CD4-positive, alpha-beta T cell treated with Interleukin-21 for 1 hour (primary cell): Measurements from ENCODE around the gene EVPL.
A peak's percentile ranks its signal among the peaks of the same experiment; 100 is the strongest.
"Not testable (repeated sequence)": the region's sequence is repeated elsewhere in the genome, so short reads cannot be mapped to it uniquely, and the experiment has no call there.

ENCODE experiments used
- DNase-seq: peaks from one replicate; pipeline ENCODE4 v3.0.0-alpha.2; 2020

Gene EVPL

DNA sequence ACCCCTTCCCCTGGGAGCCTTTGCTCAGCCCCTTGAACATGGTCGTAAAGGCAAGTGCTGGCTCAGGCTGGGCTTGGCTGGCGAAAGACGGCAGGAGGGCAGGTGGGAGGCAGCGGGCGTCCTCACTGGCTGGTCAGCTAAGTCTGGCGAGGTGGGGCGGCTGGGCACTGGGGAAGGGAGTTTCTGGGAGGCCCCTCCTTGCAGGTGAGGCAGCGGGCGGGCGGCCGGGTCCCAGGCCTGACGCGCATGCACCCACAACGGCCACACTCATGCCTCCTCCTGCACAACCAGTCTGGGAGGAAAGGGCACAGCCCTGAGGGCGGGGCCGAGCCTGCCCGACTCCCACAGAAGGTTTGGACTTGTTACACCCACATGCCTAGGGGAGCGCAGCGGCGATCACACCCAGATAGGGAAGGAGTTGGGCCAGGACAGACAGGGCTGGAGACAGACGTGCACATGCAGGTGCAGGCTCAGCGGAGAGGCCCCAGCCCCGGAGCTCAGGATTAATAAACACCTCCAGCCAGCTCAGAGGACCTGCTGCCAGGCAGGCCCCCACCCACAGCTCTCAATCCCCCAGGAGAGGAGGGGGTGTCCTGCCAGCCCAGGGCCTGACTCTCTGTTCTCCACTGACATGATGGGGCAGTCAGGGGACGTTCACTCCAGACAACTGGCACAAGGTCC is at the start of gene EVPL:
EVPL (minus strand) TSS at position 148 of the 681 bp plus-strand sequence; CDS start at position 40, 108 bp downstream.
- DNase-seq, result no peak

DNA sequence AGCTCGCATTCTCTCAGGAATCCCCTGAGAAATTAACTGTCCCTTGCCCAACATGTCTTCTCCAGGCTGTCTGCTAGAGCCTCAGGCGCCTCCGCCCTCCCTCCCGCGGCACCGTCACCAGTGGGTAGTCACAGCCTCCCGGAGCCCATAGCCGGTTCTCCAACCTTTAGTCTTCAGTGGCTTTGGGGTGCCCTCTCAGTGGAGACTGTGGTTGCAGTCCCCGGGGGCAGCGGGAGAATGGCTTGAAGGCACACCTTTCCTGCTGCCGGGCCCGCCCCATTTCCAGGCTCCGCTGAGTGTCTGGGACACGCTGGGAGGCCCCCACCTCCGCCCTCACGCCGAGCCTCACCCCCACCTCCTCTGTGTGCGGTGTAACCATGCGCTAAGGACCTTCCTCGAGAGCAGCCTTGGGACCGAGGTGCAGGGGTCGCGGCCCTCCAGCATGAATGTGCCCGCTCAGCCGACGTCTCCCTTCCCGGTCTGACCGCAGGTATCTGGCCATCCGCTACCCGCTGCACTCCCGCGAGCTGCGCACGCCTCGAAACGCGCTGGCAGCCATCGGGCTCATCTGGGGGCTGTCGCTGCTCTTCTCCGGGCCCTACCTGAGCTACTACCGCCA is 49.1 kb upstream of the EVPL start:
- no peak for DNase-seq

DNA sequence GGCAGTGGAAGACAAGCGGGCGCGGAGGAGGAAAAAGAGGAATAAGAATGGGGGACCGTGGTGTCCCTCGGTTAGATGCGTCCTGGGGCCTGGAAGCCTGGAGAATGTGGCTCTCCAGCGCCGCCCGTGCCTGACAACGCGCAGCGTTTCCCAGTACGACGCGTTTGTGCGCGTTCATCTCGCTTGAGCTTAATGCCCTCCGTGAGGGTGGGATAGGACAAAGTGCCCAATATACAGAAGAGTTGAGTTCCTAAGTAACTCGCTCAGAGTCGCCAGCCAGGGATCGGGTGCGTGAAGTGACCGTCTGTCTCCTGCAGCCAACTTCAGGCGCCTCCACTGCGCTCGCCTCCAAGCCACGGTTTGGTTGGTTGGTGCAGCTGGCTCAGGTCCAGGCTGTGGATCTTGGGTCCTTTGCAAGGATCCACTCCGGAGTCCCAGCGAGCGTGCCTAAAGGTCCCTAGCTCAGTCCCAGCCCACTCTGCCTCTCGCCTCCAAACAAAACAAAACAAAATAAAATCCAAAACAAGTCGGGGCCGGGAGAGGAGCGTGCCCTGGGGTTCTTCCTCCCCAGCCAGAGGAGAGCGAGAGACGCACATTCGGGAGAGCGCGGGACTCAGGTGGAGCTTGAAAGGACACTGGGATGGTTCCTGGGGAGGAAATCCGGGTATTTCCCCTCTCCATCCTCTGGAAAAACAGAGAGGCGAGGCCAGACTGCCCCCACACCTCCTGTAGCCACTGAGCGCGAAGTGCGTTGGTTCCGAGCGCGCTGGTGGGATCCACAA is 48.4 kb upstream of the EVPL start:
- no peak for DNase-seq

DNA sequence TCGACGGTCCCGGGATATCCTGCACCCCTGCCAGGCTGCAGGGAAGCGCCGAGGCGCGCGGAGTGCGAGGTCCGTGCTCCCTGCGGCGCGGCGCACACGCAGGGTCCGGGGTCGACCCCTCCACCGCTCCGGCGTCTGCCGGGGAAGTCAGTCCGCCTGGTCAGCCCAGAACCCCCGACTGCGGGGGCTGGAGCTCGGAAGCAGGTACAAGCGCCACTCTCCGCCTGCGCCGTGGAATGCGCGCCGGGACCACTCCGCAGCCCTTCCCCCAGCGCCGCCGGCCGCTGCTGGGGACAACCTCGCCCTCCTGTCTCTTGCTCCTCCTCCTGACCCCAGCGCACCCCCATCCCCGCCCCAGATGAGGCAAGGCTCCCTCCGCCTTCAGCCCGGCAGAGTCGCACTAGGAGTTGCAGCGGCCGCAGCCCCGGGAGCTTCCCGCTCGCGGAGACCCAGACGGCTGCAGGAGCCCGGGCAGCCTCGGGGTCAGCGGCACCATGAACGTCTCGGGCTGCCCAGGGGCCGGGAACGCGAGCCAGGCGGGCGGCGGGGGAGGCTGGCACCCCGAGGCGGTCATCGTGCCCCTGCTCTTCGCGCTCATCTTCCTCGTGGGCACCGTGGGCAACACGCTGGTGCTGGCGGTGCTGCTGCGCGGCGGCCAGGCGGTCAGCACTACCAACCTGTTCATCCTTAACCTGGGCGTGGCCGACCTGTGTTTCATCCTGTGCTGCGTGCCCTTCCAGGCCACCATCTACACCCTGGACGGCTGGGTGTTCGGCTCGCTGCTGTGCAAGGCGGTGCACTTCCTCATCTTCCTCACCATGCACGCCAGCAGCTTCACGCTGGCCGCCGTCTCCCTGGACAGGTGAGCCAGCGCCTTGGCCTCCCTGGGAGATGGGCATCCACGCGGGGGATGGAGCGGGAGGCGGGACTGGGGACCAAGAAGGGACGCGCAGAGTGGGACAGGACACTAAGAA is 47.6 kb upstream of the EVPL start, which contains the start of gene GALR2:
GALR2 (plus strand) TSS at position 392 of the 974 bp plus-strand sequence; CDS start at position 495, 103 bp downstream.
- DNase-seq, result no peak

DNA sequence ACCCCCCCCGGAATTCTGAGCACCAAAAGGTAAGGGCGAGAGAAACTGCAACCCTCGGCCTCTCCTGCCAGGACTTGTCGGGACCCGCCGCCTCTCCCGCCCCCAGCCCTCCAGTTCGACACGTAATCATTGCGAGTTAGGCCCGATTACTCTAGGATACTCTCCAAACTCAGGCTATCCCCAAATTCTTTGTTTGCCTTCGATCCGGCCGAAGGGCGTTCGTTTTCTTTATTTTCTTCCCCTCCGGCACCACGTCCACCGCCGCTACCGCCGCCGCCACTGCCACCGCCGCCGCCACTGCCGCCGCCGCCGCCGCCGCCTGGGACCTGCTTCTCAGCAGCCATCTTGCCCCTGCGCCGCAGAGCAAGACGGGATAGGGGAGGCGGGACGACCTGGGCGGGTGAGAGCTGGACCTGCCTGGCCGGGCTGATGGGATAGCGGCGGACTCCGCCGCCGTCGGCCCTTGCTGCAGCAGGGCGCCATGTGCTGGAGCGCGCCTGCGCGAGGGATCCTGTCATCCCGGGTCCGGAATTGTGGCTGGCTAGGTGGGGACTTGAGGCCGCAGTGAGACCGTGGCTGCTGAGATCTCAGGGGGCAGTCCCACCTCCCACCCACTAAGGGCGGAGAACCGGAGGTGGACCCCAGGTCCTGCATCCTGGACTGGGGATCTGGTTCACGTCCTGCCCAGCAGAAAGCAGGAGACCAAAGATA is 45.2 kb upstream of the EVPL start, which contains the start of gene SRP68:
SRP68 (minus strand) TSS at position 370 of the 711 bp plus-strand sequence; CDS start at position 344, 26 bp downstream.
- DNase-seq, result peak; percentile 88

DNA sequence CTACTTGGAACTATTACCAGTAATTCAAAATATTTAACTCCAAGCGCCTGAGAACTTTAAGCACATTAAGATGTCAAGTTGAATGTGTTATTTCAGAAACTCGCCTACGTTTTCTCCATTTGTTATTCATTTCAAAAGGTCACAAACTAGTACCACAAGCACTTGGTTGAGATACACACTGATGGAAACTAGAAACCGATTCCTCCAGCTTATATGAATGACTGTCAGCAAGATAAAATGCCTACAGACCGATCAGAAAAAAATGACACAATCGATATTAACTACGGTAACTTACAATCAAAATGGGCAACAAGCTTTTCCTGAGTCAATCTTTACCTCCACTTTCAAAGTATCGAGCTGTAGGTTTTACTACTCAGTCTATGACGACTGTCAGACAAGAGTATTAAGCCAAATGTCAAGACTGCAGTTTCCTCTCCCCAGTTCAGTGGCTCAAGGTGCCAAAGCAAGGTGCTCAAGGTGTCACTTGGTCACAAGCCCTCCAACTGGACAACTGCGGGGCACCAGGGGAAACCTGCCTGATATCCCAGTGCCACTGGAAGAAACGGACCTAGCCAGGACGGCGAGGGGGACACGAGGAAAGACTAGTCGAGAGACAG is 44.5 kb upstream of the EVPL start:
- no peak for DNase-seq

DNA sequence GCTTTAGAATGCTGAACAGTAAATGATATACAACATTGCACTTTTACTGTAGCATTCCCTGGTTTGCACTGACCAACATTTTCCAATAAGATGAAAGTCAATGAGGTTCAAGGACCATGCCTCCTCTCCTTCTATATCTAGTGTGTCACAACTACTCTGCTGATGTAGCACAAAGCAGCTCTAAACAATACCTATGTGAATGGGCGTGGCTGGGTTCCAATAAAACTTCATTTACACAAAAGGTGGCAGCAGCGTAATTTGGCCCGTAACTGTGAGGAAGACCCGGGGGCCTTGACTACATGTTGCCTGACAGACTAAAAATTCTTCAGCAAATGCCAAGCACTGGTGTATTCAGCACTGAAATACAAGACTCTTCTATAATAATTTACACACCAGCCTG is 38.7 kb upstream of the EVPL start:
- no peak for DNase-seq

DNA sequence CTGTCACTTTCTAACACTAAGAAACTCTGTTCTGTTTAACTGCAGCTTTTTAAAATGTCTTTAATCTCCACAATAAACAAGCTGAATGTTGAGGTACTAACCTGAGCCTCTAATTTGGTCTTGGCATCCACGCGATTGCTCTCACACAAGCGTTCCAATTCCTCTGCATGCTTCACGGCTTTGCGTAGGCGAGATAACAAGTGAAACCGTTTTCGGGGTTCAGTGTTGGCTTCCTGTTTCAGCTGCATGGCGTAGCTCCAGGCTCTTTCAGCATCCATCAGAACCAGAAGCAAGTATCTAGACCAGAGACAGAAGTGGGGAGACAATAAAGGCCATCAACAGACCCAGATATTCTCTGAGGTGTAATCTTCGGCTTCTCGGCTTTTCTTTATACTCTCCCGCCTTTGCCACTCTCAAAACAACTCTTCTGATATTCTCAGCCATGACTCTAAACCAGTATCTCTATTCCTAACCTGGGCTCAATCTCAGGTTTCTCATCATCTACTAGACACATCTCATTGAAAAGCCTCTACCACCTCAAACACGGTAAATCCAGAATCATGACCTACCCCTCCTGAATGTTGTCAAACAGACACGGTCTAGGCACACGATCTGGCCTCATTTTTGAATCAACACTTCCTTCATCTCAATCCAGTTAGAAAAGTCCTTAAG is 36.9 kb upstream of the EVPL start:
- DNase-seq, result peak; percentile 55

DNA sequence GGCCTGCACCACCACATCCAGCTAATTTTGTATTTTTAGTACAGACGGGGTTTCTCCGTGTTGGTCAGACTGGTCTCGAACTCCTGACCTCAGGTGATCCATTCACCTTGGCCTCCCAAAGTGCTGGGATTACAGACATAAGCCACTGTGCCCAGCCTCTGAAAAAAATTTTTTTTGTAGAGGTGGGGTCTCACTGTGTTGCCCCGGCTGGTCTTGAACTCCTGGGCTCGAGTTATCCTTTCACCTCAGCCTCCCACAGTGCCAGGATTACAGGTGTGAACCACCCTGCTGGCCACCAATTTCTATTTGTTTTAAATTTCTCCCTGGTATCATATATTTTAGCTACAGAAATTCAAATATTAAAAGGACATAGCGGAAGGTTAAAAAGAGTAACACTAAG is 31.2 kb upstream of the EVPL start:
- not testable (repeated sequence) for DNase-seq

DNA sequence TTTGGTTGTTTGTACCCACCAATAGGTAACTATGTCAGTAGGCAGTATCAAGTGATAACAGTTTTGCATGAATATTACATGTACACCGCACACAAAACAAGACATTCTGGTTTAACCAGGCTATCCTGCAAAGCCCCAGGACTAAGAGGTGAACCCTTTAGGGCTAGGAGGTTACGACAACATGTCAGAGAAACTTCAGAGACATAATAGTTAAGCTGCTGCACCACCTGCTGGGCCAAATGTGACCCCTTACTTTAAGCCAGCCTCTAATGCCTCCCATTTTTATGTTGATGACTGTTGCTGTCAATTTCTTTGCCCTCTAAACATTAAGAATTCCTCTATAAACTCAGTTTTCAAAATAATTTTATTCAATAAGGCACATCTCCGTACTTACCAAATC is 29.8 kb upstream of the EVPL start:
- no peak for DNase-seq

DNA sequence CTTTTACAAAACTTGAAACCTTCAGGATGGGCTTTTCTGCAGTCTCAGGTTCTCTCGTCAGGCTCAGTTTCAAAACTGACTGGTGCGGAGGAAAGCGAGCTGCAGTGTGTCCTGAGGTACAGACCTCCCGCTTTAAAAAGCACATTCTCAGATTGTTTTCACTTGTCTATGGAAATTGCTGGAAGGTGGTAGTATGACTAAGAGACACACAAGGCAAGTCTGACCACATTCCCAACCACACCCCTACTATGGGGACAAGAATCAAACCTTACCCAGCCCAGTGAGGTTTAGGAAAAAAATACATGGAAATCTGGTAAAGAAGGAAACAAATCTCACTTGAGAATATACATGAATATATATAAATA is 27.0 kb upstream of the EVPL start:
- no peak for DNase-seq

DNA sequence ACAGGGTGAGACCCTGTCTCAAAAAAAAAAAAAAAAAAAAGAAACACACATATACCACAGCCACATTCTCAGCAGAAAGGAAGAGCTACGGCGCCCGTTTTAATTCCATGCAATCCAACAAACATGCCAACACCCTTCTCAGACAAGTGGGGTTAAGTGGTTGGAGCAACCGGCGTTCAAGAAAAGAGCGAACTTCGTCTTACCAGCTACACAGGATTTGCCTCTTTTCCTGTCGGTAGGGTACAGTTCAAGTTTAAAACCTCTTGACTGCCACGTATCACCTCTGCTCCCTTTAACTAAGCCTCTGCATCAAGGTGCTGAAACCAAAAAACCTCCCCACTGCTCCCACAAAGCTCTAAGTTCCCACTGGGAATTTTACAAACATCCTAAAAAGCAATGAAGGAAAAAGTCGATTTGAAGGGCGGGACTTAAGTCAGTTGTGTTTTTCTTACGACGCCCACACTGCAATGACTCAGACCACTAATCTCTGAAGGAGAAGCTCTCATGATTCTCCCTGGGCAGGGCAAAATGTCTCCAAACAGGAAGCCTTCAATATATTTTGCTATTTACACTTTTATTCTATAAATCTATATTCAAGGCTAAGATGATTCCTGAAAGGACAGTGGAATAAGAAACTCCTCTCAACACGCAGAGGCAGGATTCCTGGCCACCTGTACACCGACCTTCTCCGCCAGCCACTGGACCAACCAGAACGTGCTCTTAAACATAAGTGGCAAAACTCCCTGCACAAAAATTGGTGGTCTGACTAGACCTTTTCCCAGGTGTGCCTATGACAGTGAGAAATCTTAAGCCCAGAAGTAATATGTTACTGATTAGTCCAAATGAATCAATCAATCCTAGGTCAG is 26.4 kb upstream of the EVPL start:
- DNase-seq, result no peak

DNA sequence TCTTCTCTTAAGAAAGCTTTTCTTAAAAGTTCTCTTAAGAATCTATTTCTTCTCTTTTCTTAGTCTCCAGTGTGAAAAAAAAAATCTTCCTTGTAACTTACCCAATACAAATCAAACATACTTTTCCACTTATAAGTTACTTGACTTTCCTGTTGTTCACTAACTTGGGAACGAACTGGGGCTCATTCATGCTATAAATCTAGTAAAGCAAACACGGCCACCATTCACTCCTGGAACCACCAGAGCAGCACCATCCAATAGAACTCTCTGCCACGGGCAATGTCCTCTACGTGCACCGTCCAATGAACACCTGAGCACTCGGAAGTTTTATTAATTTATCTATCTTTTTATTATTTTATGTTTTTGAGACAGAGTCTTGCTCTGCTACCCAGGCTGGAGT is 24.5 kb upstream of the EVPL start:
- DNase-seq, result no peak

DNA sequence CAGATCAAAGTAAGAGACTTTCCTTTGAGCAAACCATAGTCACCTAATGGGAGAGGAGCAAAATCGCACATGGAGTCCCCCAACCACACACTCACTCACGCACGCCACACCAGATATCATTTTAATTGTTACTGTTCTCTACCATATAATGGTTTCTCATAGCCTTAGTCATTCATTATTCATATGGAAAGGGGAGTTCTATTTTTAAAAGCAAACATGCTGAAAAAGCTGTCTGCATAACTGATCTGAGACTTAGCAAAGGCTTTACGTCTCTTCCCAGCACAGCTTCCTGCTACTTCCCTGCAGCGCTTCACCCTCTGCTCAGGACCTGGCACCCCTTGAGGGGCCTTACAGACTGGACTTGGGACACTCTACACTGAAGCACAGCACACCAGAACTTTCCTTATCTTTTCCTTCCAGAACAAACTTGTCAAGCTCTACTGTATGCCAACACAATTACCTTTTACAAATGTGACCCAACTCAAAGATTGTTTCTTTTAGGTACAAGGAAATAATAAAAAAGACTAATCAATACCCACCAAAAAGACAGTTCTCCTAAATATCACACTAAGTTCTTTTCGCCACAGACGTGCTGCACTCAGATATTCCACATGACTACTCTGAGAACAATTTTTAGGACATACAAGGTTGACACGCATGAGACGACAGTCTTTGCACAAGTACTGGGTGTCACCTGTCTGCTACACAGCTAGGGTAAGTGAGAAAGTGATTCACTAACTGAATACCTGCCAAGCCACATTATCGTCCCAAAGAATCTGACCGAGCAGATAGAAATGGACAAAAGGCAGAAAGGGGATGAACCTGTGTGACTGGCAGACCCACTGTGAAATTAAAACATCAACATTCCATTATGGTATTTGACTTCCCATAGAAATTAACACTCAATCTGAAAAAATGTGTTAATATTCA is 23.7 kb upstream of the EVPL start:
- no peak for DNase-seq

DNA sequence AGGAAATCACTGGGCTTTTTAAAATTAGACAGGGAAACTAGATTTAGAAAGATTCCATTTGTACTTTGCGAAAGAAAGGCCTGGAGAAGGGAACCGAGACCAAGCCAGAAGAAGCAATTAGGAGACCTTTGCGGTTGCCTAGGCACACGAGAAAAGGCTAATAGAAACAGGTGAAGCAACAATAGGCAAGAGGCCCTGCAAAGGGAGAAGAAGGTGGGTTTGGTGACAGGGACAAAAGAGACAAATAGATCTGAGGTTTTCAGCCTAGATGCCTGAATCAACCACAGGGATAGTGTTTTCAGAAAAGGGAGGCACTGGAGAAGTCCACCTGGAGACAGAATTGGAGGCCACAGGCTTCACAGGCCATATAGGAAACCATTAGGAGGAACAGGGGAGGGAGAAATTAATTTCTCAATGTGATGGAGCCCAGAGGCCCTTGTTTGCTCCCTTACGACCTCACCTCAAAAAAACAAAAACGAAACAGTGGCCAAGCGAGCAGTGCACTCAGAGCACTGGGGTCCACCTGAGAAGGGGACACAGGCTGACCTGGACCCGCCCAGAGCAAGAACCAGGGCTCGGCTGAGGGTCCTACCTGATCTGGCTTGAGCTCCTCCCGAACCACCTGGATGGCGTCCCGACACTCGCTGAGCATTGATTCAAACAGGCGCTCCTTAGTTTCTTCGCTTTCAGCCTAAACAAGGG is 22.9 kb upstream of the EVPL start:
- no peak for DNase-seq

DNA sequence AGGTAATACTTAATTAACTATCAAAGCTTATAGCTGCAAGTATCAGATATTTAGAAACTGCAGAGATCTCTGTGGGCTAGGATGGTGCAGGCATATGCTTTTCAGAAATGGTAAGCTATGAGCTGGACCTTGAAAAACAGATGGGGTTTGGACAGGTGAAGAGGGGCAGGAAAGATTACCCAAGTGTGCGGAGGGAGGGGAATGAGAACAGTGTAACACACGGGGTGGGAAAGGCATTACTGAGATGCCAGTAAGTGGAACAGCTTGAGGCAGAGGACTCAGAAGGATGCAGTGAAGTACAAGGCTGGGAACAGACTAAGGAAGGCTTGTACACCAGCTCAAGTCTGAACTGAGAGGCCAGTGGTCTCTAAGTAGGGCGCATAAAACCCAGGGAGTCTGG is 22.1 kb upstream of the EVPL start:
- no peak for DNase-seq

DNA sequence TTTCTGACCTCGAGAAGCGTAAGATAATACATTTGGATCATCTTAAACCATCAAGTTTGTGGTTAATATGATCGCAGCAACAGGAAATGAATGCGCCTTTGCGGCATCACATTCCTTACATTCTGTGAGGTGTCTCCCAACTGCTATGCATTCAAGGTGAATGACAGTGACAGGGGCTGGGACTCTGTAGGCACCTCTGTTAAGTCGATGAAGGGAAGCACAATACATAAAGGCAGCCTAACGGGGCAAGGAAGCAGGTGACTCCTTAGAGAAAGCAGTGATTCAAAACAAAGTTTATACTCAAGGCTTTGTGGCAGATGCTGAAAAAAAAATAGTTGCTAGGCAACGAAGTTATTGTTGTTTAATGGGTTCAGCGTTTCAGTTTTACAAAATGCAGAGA is 21.6 kb upstream of the EVPL start:
- peak; percentile 35 for DNase-seq

DNA sequence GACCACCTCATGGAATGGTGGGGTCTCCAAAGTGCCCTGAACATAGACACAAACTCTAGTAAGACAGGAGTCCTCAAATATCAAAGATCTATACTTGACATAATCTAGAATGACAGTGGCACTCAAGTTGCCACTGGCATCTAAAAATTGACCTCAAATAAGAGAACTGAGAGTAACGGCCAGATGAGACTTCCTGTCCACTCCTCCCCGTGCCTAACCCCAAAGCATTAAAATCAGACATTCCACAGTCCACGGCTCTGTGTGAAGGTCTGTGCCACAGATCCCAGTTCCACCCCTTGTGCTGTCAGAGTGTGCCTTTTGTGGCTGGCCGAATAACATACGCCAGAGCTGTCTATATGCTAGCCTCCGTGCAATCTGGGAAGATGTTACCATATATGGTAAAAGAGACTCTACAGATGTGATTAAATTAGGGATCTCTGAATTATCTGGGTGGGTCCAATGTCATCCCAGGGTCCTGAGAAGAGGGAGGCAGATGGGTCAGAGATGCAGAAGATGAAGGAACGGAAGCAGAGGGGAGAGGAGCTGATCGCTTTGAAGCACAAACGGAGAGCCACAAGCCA is 21.0 kb upstream of the EVPL start:
- no peak for DNase-seq
